ENCODE results near the gene ARHGEF37. TPM values are rescaled to one million over a fixed set of nuclear protein-coding genes. Genes with fewer than 3 reads are reported as not detected.

Gene ARHGEF37
- total RNA-seq, 1 experiment from 2014 or later = 0.70 TPM

GRCh38 chr5:149584121-149584520 is 2.8 kb downstream of the ARHGEF37 start:
- Histone ChIP-seq H3K27me3 (replicated peaks; ENCODE audit: control insufficient read depth, insufficient read depth, low read length) (no peaks in the 10 kb centered on the region), H3K4me1 (peaks cover 11% of the 10 kb centered on the region), H3K4me3 (ENCODE audit: low read depth, low read length) (no peak overlapping the region), H3K9me3 (no peaks in the 10 kb centered on the region), H3K36me3 (ENCODE audit: control insufficient read depth, insufficient read depth, low read length) (no peaks in the 10 kb centered on the region)
- DNase-seq = no peak
- TF ChIP-seq, protein P1, sequence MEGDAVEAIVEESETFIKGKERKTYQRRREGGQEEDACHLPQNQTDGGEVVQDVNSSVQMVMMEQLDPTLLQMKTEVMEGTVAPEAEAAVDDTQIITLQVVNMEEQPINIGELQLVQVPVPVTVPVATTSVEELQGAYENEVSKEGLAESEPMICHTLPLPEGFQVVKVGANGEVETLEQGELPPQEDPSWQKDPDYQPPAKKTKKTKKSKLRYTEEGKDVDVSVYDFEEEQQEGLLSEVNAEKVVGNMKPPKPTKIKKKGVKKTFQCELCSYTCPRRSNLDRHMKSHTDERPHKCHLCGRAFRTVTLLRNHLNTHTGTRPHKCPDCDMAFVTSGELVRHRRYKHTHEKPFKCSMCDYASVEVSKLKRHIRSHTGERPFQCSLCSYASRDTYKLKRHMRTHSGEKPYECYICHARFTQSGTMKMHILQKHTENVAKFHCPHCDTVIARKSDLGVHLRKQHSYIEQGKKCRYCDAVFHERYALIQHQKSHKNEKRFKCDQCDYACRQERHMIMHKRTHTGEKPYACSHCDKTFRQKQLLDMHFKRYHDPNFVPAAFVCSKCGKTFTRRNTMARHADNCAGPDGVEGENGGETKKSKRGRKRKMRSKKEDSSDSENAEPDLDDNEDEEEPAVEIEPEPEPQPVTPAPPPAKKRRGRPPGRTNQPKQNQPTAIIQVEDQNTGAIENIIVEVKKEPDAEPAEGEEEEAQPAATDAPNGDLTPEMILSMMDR (IDR thresholded peaks at IDR 0.05; ENCODE audit: insufficient read depth in 1 of 2, low read depth in 1 of 2, low read length in 1 of 2, severe bottlenecking in 1 of 2, unreplicated experiment in 1 of 2) = no peak
- no TSS peak for BruUV-seq (replicated peaks)
- Mint-ChIP-seq H3K36me3 (ENCODE audit: insufficient read depth, unreplicated experiment) (no peaks in the 10 kb centered on the region), H3K4me1 (ENCODE audit: low read depth, unreplicated experiment) (peaks cover 10% of the 10 kb centered on the region), H3K27me3 (ENCODE audit: insufficient read depth, unreplicated experiment) (no peaks in the 10 kb centered on the region), H3K4me3 (ENCODE audit: unreplicated experiment) (no peak overlapping the region), H3K27ac (ENCODE audit: unreplicated experiment) (no peak overlapping the region), H3K9me3 (ENCODE audit: unreplicated experiment) (no peaks in the 10 kb centered on the region)
- intact Hi-C loops (cut with micrococcal nuclease; ENCODE audit: unreplicated experiment) = no loop called here
- CTCF ChIA-PET = no interaction called here
- POLR2A ChIA-PET = no interaction called here

DNA sequence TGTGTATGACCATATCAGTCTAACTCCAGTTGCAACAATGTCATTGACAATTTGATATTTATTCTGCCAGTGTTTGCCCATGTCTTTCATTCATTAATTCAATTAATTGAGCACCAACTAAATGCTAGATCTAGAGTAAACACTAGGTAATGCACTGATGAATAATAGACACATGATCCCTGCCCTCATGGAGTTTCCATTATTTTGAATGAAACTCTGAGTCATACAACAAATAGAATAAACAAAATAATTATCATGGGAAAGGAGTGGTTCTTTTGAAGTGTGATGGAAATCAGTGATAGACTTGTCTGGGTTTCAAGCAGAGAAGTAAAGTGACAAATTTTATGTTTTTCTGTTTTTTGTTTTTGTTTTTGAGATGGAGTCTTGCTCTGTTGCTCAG is 4.6 kb downstream of the ARHGEF37 start:
- H3K4me1 Mint-ChIP-seq (ENCODE audit: low read depth, unreplicated experiment) = peaks cover 10% of the 10 kb centered on the region
- H3K4me3 ChIP-seq (ENCODE audit: low read depth, low read length) = no peak overlapping the region
- no peaks in the 10 kb centered on the region for H3K27me3 Mint-ChIP-seq (ENCODE audit: insufficient read depth, unreplicated experiment)
- BruUV-seq (replicated peaks) = no TSS peak
- ChIA-PET POLR2A (no interaction called here), CTCF (no interaction called here)
- H3K4me1 ChIP-seq = peaks cover 11% of the 10 kb centered on the region
- no peaks in the 10 kb centered on the region for H3K9me3 ChIP-seq
- no peaks in the 10 kb centered on the region for H3K36me3 ChIP-seq (ENCODE audit: control insufficient read depth, insufficient read depth, low read length)
- DNase-seq = no peak
- no peak overlapping the region for H3K4me3 Mint-ChIP-seq (ENCODE audit: unreplicated experiment)
- H3K27me3 ChIP-seq (replicated peaks; ENCODE audit: control insufficient read depth, insufficient read depth, low read length) = no peaks in the 10 kb centered on the region
- no peaks in the 10 kb centered on the region for H3K36me3 Mint-ChIP-seq (ENCODE audit: insufficient read depth, unreplicated experiment)
- intact Hi-C loops (cut with micrococcal nuclease; ENCODE audit: unreplicated experiment) = loop anchor here (1.0 kb wide), 1 partner anchor 32 kb away; no protein-coding TSS in a partner anchor
- no peaks in the 10 kb centered on the region for H3K9me3 Mint-ChIP-seq (ENCODE audit: unreplicated experiment)
- TF ChIP-seq, protein P1 (IDR thresholded peaks at IDR 0.05; ENCODE audit: insufficient read depth in 1 of 2, low read depth in 1 of 2, low read length in 1 of 2, severe bottlenecking in 1 of 2, unreplicated experiment in 1 of 2) = no peak
- no peak overlapping the region for H3K27ac Mint-ChIP-seq (ENCODE audit: unreplicated experiment)

DNA sequence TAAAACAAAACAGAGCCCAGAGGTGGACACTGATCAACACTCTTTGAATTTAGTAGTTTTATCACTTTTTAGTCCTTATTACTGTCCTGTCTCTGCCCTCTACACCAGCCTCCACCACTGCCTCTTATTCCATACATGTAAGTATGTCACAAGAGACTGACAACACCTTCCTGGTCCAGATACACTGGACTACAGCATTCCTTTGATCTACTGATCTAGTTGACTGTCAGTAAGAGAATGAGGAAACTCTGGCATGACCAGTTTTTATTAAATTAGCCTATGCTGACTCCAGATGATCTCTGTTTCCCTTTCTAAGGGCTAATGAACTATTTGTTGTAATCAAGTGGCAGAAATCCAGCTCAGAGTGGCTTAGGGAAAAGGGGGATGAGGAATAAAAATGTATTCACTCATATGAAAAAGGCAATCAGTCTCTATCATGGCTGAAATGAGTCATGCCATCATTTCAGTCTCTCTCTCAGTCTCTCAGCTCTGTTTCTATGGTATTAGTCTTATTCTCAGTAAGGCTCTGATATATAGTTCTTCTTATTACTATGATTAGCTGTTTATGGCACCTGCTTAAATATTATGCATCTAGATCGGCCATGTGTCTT is 5.5 kb downstream of the ARHGEF37 start:
- TF ChIP-seq, protein P1 (IDR thresholded peaks at IDR 0.05; ENCODE audit: insufficient read depth in 1 of 2, low read depth in 1 of 2, low read length in 1 of 2, severe bottlenecking in 1 of 2, unreplicated experiment in 1 of 2) = no peak
- Histone ChIP-seq H3K4me3 (ENCODE audit: low read depth, low read length) (no peak overlapping the region), H3K36me3 (ENCODE audit: control insufficient read depth, insufficient read depth, low read length) (no peaks in the 10 kb centered on the region), H3K4me1 (peaks cover 11% of the 10 kb centered on the region), H3K9me3 (no peaks in the 10 kb centered on the region), H3K27me3 (replicated peaks; ENCODE audit: control insufficient read depth, insufficient read depth, low read length) (no peaks in the 10 kb centered on the region)
- no TSS peak for BruUV-seq (replicated peaks)
- no peaks in the 10 kb centered on the region for H3K9me3 Mint-ChIP-seq (ENCODE audit: unreplicated experiment)
- peak in 1 of 2 experiments; percentile 45 for DNase-seq
- H3K4me3 Mint-ChIP-seq (ENCODE audit: unreplicated experiment) = no peak overlapping the region
- H3K27ac Mint-ChIP-seq (ENCODE audit: unreplicated experiment) = peak overlapping the region; percentile 4
- H3K36me3 Mint-ChIP-seq (ENCODE audit: insufficient read depth, unreplicated experiment) = no peaks in the 10 kb centered on the region
- ChIA-PET POLR2A (no interaction called here), CTCF (no interaction called here)
- H3K4me1 Mint-ChIP-seq (ENCODE audit: low read depth, unreplicated experiment) = peaks cover 10% of the 10 kb centered on the region
- H3K27me3 Mint-ChIP-seq (ENCODE audit: insufficient read depth, unreplicated experiment) = no peaks in the 10 kb centered on the region
- intact Hi-C loops (cut with micrococcal nuclease; ENCODE audit: unreplicated experiment) = loop anchor here (1.0 kb wide), 1 partner anchor 31 kb away; no protein-coding TSS in a partner anchor

All from Caco-2 (cell line).